A204.1 (cell line): ENCODE results near the gene MACROD2.
"Not testable (repeated sequence)": the region's sequence is repeated elsewhere in the genome, so short reads cannot be mapped to it uniquely, and the experiment has no call there.

Experiments
- FAIRE-seq: peaks from 2 replicates; lab custom pipeline; 2012; peaks lifted over from hg19 to GRCh38; lab: Jason Lieb, UNC

The MACROD2 gene

DNA sequence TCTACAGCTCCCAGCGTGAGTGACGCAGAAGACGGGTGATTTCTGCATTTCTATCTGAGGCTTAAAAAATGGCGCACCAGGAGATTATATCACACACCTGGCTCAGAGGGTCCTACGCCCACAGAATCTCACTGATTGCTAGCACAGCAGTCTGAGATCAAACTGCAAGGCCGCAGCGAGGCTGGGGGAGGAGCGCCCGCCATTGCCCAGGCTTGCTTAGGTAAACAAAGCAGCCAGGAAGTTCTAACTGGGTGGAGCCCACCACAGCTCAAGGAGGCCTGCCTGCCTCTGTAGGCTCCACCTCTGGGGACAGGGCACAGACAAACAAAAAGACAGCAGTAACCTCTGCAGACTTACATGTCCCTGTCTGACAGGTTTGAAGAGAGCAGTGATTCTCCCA is 275.4 kb downstream of the MACROD2 start:
- FAIRE-seq, result not testable (repeated sequence)

DNA sequence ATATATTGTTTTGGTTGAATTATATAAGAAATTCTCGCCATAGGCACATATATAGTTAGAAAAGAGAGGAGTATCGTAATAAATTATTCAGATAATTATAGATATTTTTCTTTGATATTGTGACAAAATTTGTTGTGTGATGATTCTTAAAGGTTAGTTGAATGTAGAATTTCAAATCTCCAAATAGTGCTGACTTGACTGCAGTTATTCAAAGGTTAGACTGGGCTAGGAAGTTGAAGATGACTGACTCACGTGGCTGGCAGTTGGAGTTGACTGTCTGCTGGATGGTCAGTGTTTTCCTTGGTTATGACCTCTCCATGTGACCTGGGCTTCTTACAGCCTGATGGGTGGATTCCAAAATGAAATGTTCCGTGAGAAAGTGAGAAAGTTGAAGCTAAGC is 286.8 kb downstream of the MACROD2 start:
- FAIRE-seq, result no peak

DNA sequence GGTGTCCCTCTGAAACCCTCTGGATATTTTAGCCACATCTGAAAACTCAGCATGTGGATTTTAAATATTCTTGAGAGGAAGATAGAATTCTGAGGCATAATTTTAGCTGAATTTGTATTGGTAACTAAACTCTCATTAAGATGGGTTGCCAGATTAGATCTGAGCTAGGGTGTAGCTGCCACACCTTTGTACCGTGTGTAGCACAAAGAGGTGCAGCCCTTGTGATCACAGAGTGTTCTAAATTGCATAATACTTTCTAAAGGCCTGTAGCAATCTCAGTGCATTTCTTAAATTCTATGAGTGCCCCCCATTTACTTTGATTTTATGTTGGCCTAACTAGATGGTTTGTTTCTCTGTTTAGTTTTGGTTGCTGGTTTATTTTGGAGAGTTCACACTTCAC is 289.1 kb downstream of the MACROD2 start:
- no peak for FAIRE-seq

DNA sequence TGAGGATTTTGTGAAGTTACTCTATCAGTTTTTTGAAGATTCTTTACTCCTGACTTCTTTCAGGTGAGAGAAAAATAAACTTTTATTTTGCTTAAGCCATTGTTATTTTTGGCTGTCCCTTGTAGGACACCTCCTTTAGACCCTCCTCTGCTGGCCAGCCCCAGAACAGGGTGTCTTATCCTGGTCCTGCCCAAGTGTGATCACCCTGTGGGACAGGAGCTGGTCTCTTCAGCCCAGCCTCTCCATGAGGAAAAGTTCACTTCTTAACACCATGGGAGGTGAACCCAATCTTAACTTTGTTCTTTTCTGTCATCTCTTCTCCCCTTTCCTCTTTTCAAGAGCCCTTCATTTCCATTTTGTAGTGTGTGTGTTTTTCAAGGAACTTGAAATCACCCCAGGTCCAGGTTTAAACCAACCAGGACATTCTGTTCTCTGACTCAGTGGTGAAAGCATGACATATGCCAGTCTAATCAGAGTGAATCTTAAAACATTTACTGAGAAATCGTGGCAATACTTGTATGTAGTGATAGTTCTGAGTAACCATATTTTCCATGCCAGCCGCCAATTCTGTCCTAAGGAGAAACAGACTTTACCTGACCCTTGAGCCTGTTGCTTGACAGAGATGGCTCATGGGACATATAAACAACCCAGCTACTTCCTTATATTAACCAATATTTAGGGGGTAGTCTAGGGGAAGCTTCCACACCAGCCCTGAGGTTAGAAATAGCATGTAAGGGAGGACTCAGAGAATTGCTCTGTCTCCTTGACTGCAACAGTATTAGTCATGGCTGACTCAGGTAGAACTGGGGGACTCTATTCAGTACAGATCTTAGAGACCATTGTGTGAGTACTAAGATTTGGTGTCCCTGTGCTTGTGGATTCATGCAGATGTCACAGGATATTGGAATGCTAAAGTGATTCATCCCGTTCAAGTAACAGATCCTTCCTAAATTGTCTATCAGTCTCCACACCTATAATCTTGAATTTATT is 293.3 kb downstream of the MACROD2 start:
- no peak for FAIRE-seq

DNA sequence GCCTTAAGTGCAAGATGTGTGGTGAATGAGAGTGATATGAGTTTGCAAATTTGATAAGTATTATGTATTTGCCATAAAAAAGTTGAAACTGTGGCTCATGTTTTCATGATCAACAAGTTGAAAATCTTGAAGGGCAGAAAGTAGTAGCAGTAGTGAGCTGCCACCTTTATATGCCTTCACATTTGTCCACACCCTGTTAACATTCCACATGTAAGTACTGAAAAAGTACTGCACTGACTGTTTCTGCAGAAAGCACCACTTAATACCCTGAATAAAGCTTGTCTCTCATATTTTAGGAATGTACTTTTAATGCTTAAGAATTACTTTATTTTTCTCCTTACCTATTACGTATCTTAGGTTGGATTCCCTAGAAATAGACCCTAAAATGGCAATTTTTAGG is 296.2 kb downstream of the MACROD2 start:
- FAIRE-seq, result no peak

DNA sequence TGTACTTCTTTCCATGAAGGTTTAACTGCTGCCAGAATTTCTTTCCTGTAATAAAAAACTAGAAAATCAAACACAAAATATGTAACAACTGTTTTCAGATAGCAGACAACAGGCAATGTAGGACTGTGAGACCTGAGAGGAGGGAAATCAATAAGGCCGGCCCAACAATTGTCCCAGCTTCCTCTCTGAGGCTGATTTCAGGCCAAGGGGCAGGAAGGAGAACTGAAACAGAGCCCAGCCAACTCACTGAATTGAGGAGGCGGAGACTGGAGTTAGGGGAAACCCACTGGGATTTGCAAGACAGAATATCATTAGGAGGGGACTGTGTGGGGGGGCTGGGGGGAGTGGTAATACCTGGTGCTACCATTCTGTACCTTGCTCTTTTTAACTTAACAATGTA is 299.9 kb downstream of the MACROD2 start:
- FAIRE-seq, result no peak

DNA sequence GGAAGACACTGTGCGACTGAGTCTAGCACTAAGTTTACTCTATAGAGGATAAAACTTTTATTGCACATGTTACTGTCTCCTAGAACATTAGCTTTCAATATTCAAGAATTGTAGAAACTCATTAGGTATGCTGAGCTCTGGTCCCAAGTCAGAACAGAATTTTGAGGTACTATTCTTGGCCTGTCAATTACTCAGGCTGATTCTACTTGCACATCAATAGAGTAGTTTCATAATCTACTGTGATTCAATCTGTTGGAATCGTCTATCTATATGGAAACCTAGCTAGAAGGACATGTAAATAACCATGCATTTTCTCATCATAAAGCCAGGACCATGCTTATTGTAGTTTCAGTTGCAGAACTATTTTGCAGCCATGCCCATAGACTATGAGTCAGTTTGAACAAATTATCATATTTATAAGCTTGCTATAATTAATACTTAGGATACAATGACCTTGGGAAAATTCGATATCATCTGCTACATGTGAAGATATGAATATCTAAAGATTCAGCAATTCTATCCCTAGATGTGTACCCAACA is 300.5 kb downstream of the MACROD2 start:
- FAIRE-seq, result no peak

DNA sequence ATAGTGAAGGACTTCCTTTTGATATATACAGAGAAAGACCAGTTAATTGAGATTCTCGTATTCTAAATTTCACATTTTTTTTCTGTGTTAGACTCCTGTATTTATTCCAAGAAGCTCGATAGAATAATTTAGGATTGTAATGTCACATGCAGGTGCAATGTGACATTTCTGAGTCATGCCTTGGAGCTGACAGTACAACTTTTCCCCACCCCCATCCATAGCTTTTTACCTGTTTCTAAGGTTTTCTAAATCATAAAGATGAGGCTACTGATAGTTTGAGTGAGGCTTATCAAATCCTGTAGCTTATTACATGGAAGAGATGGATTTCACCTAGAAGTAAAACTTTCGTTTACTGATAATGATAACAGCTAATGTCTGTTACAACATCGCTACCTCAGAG is 304.5 kb downstream of the MACROD2 start:
- FAIRE-seq, result no peak

DNA sequence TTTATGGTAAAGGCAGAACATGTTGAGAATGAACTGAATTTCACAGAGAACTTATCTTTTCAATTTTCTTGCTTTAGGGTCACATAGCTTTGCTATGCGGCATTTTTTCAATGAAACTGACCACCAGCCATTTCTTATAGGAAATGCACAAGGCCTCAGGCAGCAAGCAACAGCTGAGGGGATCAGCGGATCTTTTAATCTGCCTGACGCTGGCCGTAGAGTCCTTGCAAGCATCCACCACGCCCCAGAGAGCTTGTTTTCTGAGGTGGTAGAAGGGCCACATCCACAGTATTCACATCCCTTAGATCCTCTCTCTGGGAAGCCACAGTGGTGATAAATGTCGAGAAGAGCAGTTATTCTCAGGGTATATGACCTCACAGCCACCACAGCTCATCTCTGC is 307.8 kb downstream of the MACROD2 start:
- no peak for FAIRE-seq

DNA sequence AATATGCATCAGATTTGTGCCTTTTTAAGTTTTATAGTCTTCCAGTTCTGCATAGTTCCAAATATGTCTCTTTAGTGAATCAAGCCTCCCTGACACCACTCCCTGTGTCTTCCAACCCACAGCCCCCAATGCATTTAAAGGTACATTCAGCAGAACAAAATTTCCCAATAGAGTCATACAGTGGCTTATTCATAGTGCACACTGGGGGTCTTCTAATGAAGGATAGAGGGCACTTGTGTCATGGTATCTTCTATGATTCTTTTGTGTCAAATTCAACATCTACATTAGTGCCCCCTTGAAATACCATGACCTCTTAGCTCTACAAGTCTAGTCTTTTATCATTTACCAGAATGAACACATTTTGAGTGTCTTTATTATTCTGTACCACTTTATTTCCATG is 308.3 kb downstream of the MACROD2 start:
- FAIRE-seq, result no peak

DNA sequence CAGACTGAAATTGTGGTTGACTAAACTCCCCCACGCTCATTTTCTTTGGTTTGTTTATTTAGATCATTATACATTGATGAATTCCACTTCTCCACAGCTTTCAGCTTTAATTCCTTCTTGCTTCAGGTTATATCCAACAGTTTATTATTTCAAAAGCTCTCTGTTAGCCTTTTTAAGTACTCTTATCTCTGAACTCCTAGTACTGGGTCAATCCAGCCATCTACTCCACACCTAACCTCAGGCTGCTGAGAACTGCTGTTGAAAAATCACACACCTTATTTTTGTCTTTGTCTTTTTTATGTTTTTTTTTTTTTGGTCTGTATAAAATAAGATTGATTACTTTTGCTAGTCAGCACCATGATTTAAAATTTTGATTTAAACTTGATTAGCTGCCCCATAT is 309.2 kb downstream of the MACROD2 start:
- no peak for FAIRE-seq

DNA sequence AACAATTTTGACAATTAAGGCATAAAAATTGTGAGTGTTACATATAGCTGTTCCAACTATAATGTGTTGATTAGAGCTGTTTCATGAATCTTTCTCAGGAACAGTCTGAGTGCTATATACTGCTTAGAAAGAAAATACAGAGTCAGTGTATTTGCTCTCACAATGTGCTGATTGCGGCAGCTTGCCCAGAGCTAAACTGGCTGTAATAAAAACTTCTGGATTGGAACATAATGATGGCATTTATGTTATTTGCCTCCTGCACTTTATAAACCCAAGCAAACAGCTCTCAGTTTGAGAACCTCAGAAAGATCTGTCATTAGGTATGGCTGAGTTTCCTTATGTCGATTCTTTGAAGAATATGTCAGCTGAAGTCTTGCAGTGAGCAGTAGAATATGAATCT is 312.6 kb downstream of the MACROD2 start:
- no peak for FAIRE-seq

DNA sequence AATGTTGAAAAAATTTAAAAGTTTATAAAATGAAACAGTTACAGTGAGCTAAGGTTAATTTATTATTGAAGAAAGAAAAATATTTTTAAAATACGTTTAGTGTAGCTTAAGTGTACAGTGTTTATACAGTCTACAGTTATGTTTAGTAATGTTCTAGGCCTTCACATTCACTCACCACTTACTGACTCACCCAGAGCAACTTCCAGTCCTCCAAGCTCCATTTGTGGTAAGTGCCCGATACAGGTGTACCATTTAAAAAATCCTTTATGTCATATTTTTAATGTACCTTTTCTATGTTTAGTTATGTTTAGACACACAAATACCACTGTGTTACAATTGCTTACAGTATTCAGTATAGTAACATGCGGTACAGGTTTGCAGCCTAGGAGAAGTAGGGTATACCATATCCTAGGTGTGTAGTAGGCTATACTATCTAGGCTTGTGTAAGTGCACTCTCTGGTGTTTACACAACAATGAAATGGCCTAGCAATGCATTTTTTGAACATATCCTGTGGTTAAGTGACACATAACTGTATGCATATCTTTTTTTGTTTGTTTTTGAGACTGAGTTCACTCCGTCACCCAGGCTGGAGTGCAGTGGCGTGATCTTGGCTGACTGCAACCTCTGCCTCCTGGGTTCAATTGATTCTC is 315.8 kb downstream of the MACROD2 start:
- no peak for FAIRE-seq

DNA sequence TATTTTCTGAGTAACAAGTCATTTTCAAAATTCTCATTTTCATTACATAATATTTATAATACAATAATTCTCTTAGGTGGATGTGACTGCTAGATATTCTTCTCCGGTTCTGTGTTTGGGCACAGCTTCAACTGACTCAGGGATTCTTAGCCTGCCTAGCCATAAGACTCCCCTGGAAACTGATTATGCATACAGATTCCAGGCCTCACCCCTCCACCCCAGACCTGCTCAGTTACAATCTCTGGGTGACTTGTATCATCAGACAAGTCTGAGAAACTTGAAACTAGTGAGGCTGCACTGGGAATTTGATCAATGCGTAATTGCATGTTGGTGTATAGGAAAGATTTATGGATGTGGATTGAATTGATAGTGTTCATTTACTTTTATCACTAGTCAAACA is 316.7 kb downstream of the MACROD2 start:
- FAIRE-seq, result no peak

DNA sequence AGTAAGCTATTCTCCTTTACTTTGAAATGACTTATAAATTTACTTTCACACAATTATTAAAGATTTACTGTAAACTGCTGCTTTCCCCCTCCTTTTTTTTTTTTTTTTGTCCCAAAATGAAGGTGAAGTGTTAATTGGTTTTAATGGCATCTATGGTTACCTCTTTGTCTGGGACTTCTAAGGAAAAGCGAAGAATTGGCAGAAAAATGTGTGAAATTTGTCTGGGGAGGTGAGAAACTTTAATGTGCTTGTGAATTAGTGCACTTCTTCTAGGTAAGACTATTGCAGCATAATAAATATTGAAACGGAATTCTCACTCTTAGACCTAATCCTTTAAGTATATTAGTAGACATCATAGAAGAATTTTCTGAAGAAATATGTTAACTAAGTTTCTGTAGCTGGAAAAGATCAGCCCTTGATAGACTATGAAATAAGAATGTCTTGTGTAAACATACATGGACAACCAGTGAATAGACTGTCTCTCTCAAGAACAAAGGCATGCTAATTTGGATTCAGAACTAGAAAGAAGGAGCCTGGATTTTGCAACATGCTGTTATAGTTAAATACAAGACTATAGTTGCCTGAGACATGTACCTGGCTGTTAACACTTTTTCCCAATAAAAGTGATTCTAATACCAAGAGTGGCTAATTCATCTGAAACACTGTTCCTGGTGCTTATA is 318.2 kb downstream of the MACROD2 start:
- no peak for FAIRE-seq

DNA sequence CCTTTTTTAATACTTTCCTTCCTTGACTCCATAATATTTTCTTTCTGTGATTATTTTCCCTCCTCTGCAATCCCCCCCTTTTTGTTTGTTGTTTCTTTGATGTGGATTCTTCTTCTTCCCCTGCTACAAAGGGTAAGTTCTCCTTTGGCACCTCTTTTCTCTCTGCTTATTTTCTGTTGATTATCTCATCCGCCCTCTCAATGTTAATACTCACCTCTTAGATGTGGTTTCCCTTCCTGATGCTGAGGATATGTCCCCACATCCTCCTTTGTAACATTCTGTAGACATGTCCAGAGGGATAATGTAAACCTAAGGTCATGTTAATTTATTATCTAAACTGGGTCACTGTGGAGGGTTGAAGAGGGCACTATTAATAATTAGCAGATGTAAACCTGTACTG is 324.4 kb downstream of the MACROD2 start:
- no peak for FAIRE-seq

DNA sequence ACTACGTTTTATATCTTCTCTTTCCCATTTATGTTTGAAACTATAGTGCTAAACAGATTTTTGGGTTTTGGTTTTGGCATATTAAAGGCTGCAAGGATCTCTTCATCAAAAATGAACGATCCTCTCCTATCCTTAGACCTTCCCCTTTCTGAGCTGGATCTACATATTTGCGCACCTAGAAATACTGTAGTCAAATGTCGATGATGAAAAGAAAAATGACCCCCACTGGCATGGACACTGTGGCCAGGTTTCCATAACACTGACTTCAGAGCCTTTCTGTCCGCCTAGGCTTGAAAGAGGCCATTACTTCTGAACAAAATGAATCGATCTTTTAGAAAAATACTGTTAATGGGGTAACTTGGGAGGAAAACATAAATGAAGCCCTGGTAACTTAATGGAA is 336.3 kb downstream of the MACROD2 start:
- no peak for FAIRE-seq

DNA sequence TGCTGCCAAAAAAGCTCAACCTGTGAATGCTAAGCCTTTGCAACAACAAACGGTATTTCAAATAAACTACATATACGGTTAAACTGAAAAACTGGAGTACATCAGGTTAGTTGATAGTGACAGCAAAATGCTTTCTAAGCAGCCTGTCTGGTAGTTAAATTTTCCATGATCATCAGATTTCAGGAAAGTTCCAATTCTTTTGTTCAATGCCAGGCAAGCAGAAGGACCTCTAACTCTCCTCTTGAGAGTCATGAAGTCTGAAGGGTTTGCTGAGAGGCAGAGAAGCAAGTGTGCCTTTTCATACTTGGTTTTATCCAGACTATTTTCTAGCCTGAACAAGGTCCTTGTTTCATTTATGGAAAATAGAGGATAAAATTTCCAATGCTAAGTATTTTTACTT is 337.6 kb downstream of the MACROD2 start:
- no peak for FAIRE-seq

DNA sequence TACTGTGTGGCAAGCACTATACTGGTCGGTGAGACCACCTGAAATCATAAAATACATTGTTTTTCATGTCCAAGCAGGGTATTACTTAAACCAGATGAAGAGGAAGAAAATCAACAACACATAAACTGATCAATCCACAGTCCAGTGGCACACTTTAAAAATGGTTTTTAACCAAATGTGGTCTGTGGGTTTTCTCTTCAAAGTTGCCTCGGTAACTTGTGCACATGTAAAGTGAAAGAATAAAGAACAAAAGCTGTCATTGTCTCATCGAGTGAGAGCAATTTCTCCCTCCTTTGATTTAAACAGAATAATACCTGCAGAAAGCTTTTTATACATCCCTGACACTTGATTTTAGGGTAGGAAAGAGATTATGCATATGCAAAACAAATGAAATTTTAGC is 338.4 kb downstream of the MACROD2 start:
- no peak for FAIRE-seq

DNA sequence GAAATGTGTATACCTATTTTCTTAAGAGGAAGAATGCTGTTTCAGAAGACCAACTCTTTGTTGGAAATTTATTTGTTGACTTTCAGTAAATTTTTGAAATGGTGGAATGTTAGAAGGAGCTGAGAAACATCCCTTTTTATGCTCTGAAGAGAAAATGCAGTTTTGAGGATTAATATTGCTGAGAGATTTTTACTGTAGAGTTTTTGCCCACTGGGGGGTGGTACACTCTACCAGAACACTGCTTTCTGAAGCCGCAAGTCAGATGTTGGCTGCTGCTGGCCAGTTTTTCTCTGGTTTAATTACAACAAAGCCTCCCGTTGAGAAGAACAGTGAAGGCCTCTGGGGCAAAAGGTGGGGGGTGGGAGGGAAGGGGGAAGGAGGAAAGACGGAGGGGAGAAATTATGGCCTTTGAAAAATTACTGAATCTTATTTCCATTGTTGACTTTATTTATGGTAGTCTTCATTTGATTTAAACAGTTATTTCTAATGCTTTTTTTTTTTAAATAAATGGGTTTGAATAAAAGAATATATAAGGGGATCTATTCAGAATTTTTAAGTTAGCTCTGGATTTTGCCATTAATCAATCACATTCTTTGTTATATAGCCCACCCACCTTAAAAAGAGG is 339.1 kb downstream of the MACROD2 start:
- FAIRE-seq, result no peak

DNA sequence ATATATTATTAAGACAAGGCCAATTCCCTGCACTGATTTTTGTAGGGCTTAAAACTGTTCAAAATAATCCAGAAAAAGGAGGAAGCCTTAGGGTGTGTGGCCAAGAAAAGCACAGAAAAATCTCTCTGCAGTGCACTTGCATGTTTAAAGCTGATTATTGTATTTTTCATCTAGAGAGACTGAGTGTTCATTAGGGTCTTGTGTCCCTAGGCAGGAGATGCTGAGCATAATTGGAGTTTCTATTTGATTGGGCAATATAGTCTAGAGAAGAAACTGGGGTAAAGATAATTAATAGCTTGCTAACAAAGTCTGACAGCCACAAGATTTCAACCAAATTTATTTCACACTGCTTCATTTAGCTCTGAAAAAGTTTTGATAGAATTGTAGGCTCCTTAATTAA is 339.7 kb downstream of the MACROD2 start:
- FAIRE-seq, result no peak

DNA sequence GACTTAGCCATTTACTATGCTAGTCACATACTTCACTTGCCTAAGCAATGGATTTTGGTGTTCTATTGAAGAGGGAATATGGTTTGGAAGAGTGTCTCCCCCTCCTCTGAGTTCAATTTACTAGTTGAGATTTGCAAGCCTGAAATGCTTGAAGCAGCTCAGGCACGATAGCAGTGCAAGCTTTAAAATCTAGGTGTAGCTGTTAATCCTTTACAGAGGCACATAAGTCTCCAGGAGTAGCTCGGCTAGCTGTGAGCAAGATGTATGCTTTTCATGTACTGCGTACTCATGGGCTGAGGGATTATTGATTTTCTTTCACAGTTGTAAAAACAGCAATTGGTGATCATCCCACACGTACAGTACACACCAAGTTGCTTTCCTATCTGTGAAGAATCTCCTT is 341.4 kb downstream of the MACROD2 start:
- no peak for FAIRE-seq
